ENCODE data around the gene ADAMTS18. TPM values are rescaled to one million over a fixed set of nuclear protein-coding genes. Genes with fewer than 3 reads are reported as not detected.

Gene ADAMTS18
- total RNA-seq, 1 donor from 2014 or later: not detected

DNA sequence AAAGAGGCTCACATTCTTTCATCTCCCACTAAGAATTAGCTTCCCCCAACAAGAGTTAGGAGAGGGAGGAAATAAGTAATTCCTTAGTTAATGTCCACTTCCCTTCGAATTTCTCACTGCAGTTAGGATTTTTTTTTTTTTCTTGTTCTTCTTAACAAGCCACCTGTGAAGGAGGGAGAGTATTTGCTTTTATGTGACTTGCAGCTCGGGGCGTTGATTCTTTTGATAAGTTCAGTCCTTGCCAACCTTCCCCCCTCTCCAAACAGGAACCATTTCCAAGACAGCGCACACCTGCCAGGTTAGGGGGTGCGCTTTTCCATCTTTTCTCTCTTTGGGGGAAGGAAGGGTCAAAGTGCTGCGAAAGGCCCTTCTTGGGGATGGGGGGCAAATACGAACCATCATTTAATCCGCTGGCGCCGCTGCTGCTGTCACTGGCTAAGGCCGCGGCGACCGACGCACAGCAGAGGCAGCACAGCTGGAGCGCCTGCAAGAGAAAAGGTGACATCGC is 758 bp downstream of the ADAMTS18 start:
- DNase-seq (ENCODE audit: low spot score in 2 of 2): no peak
- H3K27me3 ChIP-seq: no peaks in the 10 kb centered on the region

DNA sequence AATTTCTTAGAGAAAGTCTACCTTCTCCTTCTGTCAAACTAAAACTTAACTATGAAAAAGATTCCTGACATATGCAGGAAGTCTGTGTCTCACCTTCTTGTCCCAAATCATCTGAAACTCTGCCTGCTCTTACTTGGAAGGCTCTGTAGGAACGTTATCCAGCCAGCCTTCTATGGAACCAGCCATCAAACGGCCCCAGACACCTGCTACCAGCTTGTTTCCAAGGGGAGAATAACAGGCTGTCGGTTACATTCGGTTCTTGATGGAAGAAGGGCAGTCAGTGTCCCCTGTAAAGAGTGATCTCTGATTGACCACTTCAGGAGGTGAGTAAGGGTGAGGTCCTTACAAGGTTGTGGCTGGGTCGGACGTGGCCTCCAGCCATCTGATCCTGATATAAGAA is 1.7 kb downstream of the ADAMTS18 start:
- Histone ChIP-seq H3K4me3 (no peak overlapping the region), H3K36me3 (no peaks in the 10 kb centered on the region), H3K27me3 (no peaks in the 10 kb centered on the region), H3K4me1 (no peaks in the 10 kb centered on the region), H3K9me3 (no peaks in the 10 kb centered on the region), H3K27ac (no peak overlapping the region)
- intact Hi-C loops (cut with DNase I): no loop called here
- TF ChIP-seq, protein P1, sequence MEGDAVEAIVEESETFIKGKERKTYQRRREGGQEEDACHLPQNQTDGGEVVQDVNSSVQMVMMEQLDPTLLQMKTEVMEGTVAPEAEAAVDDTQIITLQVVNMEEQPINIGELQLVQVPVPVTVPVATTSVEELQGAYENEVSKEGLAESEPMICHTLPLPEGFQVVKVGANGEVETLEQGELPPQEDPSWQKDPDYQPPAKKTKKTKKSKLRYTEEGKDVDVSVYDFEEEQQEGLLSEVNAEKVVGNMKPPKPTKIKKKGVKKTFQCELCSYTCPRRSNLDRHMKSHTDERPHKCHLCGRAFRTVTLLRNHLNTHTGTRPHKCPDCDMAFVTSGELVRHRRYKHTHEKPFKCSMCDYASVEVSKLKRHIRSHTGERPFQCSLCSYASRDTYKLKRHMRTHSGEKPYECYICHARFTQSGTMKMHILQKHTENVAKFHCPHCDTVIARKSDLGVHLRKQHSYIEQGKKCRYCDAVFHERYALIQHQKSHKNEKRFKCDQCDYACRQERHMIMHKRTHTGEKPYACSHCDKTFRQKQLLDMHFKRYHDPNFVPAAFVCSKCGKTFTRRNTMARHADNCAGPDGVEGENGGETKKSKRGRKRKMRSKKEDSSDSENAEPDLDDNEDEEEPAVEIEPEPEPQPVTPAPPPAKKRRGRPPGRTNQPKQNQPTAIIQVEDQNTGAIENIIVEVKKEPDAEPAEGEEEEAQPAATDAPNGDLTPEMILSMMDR (IDR thresholded peaks at IDR 0.05): no peak
- no peak for DNase-seq (ENCODE audit: low spot score in 2 of 2)

More for the DNA sequence above, 758 bp downstream of the ADAMTS18 start:
- TF ChIP-seq, protein P1 (IDR thresholded peaks at IDR 0.05): no peak
- no peak overlapping the region for H3K27ac ChIP-seq
- no peaks in the 10 kb centered on the region for H3K36me3 ChIP-seq
- intact Hi-C loops (cut with DNase I): no loop called here
- H3K4me3 ChIP-seq: no peak overlapping the region
- H3K9me3 ChIP-seq: no peaks in the 10 kb centered on the region
- H3K4me1 ChIP-seq: no peaks in the 10 kb centered on the region

- no peak for DNase-seq (ENCODE audit: low spot score in 2 of 2)
- Histone ChIP-seq H3K9me3 (no peaks in the 10 kb centered on the region), H3K27me3 (no peaks in the 10 kb centered on the region), H3K4me1 (no peaks in the 10 kb centered on the region), H3K4me3 (no peak overlapping the region), H3K36me3 (no peaks in the 10 kb centered on the region), H3K27ac (no peak overlapping the region)
- intact Hi-C loops (cut with DNase I): no loop called here
- TF ChIP-seq, protein P1 (IDR thresholded peaks at IDR 0.05): no peak
These were observed 2.6 kb downstream of the ADAMTS18 start for GRCh38 chr16:77432264-77432663.

DNA sequence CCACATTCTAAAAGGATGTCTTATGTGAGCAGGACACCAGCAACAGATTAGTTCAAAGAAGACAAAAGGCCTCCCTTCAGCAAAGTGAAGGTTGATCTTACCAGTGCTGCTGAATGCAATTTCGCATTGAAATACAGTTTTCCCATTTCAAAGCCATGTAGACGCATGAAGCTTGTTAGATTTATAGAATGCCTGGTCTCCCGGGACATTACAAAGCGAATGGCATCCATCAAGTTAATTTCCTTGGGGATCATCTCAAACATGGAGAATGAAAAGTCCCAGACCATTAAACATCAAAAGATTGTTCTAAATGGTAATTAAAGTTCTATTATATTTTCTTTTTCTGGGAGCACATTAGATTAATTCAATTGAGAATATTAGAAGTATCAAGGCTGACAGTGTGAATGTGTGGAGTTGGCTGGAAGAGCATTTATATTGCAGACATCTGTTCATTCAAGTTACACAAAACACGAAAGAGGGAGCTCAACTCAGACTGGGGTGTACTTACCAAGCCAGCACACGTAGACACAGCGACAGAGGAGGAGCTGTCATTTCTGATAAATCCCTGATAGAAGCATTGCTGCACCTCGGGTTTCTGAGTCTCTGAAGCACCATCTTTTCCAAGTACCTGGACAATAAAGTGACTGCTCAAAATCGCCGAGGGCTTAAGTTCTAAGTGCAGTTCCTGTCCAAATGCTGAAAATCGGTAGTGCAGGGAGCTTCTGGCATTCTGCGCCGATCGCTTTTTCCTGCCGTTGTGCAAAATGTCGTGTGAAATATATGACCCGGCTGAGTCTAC is 3.8 kb downstream of the ADAMTS18 start:
- Histone ChIP-seq H3K36me3 (no peaks in the 10 kb centered on the region), H3K9me3 (no peaks in the 10 kb centered on the region), H3K27ac (no peak overlapping the region), H3K4me1 (no peaks in the 10 kb centered on the region), H3K4me3 (no peak overlapping the region), H3K27me3 (no peaks in the 10 kb centered on the region)
- TF ChIP-seq, protein P1 (IDR thresholded peaks at IDR 0.05): no peak
- intact Hi-C loops (cut with DNase I): no loop called here
- DNase-seq (ENCODE audit: low spot score in 2 of 2): no peak

- Histone ChIP-seq H3K4me3 (no peak overlapping the region), H3K27me3 (no peaks in the 10 kb centered on the region), H3K27ac (no peak overlapping the region), H3K4me1 (no peaks in the 10 kb centered on the region), H3K36me3 (no peaks in the 10 kb centered on the region), H3K9me3 (no peaks in the 10 kb centered on the region)
- TF ChIP-seq, protein P1 (IDR thresholded peaks at IDR 0.05): no peak
- DNase-seq (ENCODE audit: low spot score in 2 of 2): no peak
- intact Hi-C loops (cut with DNase I): no loop called here
These were observed 4.5 kb downstream of the ADAMTS18 start for GRCh38 chr16:77430360-77430759.

Data from ascending aorta (tissue), 2 donors.